NCI-H1417 (cell line): ENCODE data around the gene ADAT3.

Experiments
- DNase-seq, 3 experiments: peaks; one replicate each; lab custom pipeline; 2025; lab: John Stamatoyannopoulos, UW

Gene ADAT3

DNA sequence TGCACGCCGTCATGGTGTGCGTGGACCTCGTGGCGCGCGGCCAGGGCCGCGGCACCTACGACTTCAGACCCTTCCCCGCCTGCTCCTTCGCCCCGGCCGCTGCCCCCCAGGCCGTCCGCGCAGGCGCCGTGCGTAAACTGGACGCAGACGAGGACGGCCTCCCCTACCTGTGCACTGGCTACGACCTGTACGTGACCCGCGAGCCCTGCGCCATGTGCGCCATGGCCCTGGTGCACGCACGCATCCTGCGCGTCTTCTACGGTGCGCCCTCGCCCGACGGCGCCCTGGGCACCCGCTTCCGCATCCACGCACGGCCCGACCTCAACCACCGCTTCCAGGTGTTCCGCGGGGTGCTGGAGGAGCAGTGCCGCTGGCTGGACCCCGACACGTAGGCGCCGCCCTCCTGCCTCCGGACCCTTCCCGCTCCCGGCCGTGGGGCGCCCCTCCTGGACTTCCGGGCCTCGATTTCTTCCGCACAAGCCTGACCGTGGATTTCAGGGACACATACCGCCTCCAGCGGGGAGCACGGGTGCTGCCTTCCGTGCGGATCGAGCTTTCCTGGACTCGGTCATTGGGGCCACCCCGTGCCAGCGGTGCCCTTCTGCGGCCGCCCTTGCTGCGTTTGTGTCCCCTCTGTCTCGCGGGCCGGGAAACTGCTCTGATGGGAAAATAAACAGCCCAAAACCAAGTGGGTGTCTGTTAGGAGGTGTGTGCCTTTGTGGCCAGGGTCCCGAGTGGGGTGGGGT is 7.7 kb downstream of the ADAT3 start:
- no peak for DNase-seq

DNA sequence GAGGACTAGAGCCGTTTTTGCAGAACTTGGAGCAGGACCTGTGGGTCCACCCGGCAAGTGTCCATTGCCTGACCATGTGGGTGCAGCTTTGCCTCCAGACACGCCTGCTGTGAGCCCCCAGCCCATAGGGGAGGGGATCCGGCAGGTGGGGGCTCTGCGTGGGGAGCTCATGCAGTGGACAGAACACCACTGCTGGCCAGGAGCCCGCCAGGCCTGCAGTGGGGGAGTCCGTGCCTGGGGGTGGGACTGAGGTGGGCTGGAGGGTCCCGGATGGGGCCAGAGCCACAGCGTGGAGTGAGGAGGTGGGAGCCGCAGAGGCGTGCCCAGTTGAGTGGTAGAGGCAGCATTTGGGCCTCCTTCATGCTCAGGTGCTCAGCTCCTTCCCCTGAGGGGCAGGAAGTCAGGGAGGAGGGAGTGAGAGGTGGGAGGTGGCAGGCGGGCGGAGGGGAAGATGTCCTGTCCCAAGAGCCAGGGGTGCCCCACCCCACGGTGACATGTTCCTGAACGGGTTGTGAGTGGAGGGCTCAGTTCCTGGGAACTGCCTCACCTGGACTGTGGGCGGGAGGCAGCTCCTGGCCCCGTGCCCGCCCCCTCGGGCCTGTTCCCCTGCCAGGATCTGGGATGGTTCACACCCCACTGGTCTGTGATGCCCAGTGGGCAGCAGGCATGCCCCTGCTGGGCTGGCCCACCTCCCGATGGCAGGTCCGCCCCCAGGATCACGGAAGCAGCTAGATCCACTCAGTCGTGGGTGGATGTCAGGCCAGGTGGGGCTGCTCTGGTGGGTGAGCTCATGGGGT is 8.8 kb downstream of the ADAT3 start:
- no peak for DNase-seq

DNA sequence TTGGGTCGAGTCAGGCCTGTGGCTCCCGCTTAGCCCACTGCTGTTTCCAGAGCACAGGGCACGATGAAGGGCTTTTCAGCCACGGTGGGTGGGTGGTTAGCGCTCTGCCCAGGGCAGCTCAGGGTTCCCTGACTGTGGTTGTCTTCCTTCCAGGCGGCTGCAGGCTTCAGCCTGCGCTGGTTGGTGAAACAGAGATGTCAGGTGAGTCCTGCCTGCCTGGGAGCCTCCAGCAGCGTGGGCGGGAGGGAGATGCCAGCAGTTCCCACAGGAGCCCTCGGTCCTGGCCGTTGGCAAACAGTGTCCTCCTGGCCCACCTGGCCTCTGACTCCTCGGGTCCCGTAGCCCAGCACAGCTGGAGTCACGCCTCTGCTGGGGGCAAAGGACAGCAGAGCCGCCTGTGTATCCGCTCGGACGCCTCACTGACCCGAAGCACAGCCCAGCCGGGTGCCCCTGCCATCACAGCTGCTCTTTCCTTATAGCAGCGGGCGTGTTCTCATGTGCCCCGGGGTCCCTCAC is 9.7 kb downstream of the ADAT3 start:
- no peak for DNase-seq

DNA sequence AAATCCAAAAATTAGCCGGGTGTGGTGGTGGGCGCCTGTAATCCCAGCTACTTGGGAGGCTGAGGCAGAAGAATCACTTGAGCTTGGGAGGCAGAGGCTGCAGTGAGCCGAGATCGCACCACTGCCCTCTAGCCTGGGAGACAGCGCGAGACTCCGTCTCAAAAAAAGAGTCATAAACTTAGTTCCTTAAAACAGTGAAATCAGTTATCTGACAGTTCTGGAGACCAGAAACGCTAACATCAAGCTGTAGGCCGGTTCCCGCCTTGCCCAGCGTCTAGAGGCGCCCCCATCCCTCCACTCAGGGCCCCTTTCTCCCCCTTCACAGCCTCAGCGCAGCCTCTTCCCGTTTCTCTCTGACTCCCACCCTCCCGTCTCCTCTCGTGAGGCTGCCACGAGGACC is 11.9 kb downstream of the ADAT3 start:
- no peak for DNase-seq

DNA sequence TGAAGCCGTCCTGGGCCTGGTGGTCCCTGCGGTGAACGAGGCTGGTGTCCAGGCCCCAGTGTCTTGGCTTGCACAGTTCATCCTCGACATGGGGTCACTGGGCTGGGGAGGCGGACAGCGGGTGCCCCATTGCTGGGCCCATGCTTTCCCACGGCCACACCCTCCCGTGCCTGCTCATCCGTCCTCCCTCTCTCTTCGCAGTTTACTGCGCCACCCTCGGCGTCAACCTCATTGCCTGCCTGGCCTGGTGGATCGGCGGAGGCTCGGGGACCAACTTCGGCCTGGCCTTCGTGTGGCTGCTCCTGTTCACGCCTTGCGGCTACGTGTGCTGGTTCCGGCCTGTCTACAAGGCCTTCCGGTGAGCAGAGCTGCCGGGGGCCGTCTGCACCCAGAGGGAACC is 12.7 kb downstream of the ADAT3 start:
- DNase-seq = no peak

DNA sequence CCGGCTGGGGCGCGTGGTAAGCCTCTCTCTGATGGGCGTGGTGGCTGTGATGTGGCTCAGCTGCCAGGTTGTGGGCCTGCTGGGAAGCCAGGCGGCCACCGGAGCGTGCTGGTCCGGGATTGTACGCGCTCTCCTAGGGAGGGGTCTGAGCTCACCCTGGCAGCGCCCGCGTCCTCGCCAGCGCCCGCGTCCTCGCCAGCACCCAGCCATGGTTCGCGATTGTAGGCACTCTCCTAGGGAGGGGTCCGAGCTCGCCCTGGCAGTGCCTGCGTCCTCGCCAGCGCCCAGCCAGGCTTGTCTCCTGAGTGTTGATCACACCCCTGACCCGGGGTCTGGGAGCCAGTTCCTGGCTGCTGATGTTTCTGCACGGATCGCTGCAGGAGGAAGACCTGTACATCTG is 13.8 kb downstream of the ADAT3 start:
- no peak for DNase-seq

DNA sequence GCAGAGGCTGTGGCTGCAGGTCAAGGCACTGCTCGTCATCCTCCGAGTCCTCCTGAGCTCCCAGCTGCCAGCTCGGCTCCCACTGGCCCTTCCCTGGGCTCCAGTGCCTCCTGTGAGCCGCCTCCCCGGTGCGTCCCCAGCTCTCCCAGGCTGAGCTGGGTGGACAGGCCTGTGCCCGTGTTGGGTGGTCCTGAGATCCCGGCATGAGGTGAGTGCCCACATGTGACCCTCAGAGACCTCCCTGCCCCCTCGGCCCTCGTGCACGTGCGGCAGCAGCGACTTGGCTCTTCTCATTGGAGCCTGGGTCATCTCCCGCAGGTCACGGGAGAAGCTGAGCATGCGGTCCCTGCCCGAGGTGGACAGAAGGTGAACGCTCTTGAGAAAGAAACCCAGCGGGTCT is 15.4 kb downstream of the ADAT3 start:
- no peak for DNase-seq

DNA sequence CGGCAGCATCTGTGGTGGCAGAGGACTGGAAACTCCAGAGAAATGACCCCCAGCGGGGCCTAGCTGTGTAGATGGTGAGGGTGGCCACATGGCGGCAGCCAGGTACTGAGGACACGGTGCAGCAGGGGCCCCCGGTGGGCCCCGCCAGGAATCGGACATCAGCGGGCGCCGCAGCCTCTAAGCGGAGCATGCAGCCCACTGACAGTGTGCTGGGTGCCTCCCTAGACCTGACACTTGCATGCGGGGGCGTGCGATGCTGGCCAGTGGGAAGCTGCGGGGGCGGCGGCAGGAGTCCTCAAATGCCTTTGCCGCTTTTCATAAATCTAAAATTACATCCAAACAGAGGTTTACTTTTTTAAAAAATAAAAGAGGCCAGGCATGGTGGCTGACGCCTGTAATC is 16.1 kb downstream of the ADAT3 start:
- no peak for DNase-seq

DNA sequence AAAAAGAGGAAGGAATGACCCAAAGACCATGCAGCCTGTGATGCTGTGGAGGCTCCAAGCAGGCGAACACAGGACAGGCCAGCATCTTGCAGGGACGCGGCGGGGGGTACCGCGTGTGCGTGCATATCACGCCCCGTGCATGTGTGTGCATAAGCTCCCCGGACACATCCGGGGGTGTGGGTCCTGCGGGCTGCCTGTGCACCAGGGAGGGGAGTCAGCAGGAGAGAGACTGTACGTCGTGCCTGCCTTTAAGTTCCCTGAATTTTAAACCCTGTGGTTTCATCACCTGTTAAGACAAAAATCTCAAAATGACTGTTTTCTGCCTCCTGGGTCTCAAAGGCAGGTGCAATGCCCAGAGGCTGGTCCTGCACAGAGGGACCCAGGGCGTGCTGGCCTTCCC is 16.6 kb downstream of the ADAT3 start:
- no peak for DNase-seq

DNA sequence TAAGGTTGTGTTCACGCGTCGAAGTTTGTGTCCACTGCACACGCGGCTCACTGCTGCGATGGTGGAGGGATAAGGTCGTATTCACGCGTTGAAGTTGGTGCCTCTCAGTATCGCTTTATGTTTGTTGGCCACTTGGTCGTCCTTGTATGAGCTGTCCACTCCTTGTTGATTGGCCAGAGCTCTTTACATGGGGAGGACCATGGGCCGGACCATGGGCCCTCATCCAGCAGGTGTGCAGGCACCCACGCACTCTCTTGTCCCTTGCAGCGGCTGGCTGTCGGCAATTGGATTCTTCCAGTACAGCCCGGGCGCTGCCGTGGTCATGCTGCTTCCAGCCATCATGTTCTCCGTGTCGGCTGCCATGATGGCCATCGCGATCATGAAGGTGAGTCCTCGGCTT is 17.6 kb downstream of the ADAT3 start:
- DNase-seq = no peak

DNA sequence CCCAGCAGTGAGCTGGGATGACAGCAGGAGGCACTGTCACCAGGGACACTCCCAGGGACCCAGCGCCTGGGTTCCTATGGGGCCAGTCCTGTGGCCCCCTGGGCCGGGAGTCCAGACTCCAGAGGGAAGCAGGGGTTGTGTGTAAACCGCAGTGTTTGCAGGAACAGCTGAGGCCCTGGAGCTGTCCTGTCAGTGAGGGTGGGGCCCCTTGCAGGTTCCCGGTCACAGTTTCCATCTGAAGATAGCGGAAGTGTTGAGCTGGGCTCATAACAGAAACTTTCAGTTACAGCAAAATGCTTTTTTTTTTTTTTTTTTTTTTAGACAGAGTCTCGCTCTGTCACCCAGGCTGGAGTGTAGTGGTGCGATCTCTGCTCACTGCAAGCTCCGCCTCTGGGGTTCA is 18.1 kb downstream of the ADAT3 start:
- DNase-seq = no peak

DNA sequence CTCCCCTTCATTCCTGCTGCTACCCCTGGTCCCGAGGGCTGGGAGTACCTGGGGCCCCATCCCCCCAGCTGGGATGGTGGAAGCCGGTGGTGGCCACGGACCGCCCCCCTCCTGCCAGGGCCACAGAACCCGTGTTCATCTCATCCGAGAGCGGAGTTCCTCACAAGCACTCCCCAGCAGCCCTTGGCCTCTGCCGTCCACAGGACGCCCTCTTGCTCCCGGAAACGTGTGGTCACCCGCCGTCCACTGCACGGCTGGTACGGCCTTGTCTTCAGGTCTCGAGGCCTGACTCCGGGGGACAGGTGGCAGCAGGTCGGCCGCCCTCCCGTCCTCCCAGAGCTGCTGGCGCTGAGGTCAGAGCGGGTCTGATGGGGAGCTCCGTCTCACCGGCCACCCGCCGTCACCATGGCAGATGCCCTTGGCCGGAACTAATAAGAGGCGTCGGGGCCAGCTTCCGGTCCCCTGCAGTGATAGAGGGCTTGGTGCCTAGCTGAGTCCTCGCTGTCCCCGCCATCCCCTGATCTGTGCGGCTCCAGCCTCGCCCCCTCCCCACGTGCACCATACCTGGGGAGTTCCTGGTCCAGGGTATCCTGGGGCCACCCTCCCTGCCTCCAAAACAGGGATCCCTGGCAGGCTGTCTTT is 19.2 kb downstream of the ADAT3 start:
- no peak for DNase-seq

DNA sequence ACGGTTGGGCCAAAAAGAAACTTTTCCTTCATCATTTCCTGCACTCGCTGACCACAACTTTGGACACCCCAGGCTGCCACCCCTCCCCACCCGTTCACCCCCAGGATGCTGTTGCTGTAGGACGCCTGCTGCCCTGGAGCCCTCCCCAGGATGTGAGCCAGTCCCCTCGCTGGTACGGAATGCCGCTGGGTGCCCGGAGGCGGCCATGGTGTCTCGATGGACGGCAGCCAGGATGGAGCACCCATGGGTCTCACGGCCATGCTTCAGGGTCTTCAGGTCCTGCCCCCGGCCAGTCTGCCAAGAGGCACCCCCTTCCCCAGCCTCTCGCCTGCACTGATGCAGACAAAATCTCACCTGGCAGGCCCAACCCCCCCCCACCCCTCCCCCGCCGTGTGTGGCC is 20.3 kb downstream of the ADAT3 start:
- no peak for DNase-seq

DNA sequence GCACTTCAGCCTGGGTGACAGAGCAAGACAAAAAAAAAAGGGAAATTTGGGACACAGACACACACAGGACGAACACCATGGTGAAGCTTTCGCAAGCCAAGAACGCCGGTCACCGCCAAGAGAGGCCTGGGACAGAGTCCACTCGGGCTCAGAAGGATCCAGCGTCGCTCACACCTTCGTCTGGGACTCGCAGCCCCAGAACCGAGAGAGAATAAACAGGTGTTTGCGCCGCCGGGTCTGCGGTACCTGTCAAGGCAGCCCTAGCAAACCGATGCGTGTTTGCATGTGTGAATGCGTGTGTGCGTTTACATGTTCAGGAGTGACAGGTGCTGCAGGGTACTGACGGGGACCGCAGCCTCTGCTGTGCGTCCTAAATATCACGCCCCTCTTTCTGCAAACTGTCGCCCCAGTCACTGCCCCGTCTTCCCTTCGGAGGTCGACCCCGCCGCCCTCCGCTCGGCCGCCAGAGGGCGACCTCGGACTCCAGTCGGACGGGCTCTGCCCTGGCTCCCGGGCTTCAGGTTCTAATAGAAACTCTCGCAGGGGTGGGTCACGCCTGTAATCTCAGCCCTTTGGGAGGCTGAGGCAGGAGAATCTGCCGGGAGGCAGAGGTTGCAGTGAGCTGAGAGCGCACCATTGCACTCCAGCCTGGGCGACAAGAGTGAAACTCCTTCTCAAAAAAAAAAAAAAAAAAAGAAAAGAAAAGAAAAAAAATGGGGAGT is 24.0 kb downstream of the ADAT3 start:
- peak; percentile 75 to 88 (median 75) for DNase-seq

DNA sequence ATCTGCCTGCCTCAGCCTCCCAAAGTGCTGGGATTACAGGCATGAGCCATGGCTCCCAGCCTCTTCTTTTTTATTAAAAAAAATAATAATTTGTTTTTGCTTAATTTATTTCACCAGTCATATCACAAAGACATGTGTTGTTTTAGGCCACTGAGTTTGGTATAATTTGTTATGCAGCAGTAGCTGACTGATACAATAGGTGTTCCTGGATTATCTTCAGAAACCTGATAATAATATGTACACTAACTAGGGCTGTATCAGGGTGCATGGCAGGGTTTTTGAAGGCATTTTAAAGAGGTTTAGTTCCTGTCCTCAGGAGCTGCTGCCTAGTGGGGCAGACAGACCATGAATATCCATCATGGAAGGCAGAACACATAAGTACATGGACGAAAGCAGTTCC is 26.2 kb downstream of the ADAT3 start:
- no peak for DNase-seq

DNA sequence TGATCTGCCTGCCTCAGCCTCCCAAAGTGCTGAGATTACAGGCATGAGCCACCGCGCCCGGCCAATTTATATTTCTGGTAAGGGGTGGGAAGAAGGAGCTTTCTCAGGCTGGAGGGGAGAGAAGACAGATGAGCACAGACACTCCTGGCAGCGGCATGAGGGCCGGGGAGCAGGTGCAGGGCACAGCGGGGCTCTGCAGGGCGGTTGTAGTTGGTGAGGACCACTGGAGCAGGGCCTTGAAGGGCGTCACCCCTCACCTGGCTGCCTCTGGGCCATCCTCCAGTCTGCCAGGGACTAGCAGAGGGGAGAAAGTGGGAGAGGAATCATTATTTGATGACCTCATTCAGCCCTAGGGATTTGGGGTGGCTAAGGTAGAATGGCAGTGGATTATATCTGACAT is 27.2 kb downstream of the ADAT3 start:
- DNase-seq = no peak

DNA sequence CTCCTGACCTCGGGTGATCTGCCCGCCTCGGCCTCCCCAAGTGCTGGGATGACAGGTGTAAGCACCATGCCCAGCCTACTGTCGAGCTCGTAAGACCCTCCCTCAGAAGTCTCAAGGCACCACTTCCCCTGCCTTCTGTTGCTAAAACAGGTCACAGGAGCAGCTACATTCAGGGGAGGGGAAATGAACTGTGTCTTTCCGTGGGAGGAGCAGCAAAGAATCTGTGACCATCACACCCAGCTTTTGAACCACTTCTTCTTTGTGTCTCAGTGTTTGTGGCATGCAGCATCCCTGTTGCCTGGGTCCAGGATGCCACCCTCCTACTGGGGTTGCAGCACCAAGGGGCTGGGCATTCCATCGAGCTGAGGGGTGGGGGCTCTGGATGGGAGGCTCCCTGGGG is 28.0 kb downstream of the ADAT3 start:
- DNase-seq = no peak

DNA sequence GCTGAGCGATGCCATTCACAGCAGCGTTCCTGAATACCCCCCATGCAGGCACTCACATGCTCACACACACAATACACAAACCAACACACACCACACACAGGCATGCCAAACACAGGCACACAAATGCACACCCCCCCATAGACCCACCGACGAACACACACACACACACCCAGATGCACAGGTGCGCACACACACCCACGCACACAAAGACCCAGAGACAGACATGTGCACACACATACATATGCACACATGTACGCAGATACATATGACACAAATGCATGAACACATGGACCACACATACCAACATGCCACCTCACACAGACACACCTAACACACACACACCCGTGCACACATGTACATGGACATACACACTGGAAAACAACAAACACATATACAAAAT is 28.7 kb downstream of the ADAT3 start:
- DNase-seq = no peak

DNA sequence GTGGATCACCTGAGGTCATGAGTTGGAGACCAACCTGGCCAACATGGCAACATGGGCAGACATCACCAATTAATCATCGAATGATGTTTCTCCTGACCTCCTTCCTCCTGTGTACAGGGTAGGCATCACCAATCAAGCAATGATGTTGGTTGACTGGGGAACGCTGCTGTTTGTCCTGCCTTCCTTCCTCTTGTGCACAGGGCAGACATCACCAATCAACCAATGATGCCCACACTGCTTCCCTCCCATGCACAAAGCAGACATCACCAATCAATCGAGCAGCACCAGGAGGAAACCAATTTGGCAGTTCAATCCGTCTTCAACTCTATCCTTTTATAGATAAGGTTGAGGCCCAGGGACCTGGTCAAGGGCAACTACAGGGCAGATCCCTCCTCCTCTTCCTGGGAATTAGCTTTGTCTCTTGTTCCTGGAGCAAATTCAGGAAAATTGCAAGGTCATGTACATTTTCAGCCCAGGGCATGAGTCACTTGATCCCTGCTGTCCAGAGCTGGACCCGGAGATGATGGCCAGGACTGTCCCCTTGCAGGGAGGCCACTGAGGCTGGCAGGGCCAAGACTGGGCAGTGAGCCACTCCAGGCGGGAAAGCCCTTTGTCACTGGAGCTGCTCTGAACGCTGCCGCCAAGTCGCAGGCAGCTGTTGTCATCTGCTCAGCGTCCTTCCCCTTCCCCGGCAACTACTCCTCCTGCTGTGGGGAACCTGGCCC is 30.4 kb downstream of the ADAT3 start:
- no peak for DNase-seq

DNA sequence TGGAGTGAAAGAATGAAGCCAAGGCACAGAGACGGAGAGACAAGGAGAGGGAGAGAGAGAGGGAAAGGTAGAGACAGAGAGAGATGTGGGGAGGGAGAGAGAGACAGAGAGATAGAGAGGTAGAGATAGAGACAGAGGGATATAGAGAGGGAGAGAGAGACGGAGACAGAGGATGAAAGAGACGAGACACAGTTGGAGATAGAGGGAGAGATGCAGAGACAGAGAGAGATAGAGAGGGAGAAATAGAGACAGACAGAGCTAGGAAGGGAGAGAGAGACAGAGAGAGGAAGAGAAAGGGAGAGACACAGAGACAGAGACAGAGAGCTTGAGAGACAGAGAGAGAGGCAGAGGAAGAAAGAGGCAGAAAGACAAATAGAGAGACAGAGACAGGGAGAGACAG is 31.2 kb downstream of the ADAT3 start:
- no peak for DNase-seq

DNA sequence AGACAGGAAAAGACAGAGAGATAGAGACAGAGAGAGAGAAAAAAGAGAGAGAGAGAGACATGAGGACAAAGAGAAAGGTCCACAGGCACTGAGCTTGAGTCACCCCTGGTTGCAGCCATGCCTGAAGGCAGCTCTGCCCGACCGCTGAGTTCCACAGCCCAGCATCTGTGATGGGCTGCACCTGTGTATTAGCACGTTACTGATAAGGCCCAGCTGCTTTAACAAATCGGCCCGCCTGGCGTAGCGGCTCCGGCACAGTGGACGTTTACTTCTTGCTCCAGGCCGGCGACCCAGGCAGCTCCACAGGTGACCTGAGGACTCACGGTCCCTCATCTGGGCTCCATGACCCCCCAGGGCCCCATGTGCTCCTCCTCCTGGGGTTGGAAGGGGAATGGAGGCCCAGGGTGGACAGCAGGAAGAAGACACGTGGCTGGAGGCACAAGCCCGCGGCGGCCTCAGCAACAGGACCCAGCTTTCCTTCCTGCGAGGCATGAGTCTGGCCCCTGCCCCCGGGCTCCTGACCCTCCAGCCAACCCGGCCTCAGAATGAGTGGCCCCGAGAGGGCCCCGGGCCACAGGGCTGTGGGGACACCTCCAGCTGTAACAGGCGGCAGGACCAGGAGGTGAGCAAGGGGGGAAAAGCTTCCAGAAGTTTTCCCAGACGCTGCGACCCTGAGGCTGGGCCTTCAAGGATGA is 31.9 kb downstream of the ADAT3 start:
- no peak for DNase-seq
